ENCODE data around the gene ARID3A. TPM values are rescaled to one million over a fixed set of nuclear protein-coding genes. Genes with fewer than 3 reads are reported as not detected.

The ARID3A gene
- total RNA-seq, 1 experiment from 2014 or later = 28.9 TPM

DNA sequence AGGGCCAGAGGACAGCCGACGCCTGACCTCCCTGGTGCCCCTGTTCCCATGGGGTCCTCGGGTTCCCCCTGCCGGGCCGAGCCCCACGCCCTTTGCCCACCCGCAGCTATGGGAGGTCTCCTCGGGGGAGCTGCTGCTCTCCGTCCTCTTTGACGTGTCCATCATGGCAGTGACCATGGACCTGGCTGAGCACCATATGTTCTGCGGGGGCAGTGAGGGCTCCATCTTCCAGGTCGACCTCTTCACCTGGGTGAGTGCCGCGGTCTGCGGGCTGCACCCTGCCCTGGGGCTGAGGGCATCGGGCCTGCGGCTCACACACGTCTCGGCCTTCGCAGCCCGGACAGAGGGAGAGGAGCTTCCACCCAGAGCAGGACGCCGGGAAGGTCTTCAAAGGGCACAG is 64.9 kb downstream of the ARID3A start:
- DNase-seq (ENCODE audit: low read depth, low spot score) (no peak), ATAC-seq (no peak)
- Histone ChIP-seq H3K27ac (ENCODE audit: low read length) (no peak overlapping the region), H3K9me3 (ENCODE audit: control insufficient read depth, insufficient read depth, low read depth, low read length) (no peaks in the 10 kb centered on the region), H3K4me3 (ENCODE audit: low read depth in 2 of 2, low read length in 2 of 2) (no peak overlapping the region), H3K27me3 (ENCODE audit: control insufficient read depth, insufficient read depth, low read length) (no peaks in the 10 kb centered on the region), H3K36me3 (ENCODE audit: control insufficient read depth, insufficient read depth, low read length) (no peaks in the 10 kb centered on the region), H3K4me1 (ENCODE audit: control insufficient read depth, insufficient read depth, low read length) (peaks cover 4% of the 10 kb centered on the region)
- ChIA-PET POLR2A (interaction anchor here (0.6 kb wide), 1 partner anchor 89 kb away, joined by 8 read pairs; no protein-coding TSS in a partner anchor), CTCF (interaction anchor here (0.6 kb wide), 1 partner anchor 84 kb away, joined by 3 read pairs; no protein-coding TSS in a partner anchor)
- in situ Hi-C loops (cut with HindIII; ENCODE audit: low pct_unique_long_range_greater_than_20kb, low sequenced_read_pairs) = no loop called here
- intact Hi-C loops (cut with micrococcal nuclease; ENCODE audit: unreplicated experiment) = no loop called here
- no TSS peak for BruUV-seq (replicated peaks)
- TF ChIP-seq TCF7L2 (IDR thresholded peaks at IDR 0.05; ENCODE audit: low read depth, low read length) = no peak
- no peak for TF ChIP-seq SIN3A (IDR thresholded peaks at IDR 0.05; ENCODE audit: borderline replicate concordance, insufficient read depth, low read depth, low read length)
- TF ChIP-seq POLR2AphosphoS5 (IDR thresholded peaks at IDR 0.05; ENCODE audit: low read depth, low read length) = no peak
- TF ChIP-seq, protein P1, sequence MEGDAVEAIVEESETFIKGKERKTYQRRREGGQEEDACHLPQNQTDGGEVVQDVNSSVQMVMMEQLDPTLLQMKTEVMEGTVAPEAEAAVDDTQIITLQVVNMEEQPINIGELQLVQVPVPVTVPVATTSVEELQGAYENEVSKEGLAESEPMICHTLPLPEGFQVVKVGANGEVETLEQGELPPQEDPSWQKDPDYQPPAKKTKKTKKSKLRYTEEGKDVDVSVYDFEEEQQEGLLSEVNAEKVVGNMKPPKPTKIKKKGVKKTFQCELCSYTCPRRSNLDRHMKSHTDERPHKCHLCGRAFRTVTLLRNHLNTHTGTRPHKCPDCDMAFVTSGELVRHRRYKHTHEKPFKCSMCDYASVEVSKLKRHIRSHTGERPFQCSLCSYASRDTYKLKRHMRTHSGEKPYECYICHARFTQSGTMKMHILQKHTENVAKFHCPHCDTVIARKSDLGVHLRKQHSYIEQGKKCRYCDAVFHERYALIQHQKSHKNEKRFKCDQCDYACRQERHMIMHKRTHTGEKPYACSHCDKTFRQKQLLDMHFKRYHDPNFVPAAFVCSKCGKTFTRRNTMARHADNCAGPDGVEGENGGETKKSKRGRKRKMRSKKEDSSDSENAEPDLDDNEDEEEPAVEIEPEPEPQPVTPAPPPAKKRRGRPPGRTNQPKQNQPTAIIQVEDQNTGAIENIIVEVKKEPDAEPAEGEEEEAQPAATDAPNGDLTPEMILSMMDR (IDR thresholded peaks at IDR 0.05) = no peak
- TF ChIP-seq, protein P2, sequence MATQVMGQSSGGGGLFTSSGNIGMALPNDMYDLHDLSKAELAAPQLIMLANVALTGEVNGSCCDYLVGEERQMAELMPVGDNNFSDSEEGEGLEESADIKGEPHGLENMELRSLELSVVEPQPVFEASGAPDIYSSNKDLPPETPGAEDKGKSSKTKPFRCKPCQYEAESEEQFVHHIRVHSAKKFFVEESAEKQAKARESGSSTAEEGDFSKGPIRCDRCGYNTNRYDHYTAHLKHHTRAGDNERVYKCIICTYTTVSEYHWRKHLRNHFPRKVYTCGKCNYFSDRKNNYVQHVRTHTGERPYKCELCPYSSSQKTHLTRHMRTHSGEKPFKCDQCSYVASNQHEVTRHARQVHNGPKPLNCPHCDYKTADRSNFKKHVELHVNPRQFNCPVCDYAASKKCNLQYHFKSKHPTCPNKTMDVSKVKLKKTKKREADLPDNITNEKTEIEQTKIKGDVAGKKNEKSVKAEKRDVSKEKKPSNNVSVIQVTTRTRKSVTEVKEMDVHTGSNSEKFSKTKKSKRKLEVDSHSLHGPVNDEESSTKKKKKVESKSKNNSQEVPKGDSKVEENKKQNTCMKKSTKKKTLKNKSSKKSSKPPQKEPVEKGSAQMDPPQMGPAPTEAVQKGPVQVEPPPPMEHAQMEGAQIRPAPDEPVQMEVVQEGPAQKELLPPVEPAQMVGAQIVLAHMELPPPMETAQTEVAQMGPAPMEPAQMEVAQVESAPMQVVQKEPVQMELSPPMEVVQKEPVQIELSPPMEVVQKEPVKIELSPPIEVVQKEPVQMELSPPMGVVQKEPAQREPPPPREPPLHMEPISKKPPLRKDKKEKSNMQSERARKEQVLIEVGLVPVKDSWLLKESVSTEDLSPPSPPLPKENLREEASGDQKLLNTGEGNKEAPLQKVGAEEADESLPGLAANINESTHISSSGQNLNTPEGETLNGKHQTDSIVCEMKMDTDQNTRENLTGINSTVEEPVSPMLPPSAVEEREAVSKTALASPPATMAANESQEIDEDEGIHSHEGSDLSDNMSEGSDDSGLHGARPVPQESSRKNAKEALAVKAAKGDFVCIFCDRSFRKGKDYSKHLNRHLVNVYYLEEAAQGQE (IDR thresholded peaks at IDR 0.05; ENCODE audit: insufficient read depth in 1 of 2, low read depth in 2 of 2, low read length in 1 of 2) = no peak

DNA sequence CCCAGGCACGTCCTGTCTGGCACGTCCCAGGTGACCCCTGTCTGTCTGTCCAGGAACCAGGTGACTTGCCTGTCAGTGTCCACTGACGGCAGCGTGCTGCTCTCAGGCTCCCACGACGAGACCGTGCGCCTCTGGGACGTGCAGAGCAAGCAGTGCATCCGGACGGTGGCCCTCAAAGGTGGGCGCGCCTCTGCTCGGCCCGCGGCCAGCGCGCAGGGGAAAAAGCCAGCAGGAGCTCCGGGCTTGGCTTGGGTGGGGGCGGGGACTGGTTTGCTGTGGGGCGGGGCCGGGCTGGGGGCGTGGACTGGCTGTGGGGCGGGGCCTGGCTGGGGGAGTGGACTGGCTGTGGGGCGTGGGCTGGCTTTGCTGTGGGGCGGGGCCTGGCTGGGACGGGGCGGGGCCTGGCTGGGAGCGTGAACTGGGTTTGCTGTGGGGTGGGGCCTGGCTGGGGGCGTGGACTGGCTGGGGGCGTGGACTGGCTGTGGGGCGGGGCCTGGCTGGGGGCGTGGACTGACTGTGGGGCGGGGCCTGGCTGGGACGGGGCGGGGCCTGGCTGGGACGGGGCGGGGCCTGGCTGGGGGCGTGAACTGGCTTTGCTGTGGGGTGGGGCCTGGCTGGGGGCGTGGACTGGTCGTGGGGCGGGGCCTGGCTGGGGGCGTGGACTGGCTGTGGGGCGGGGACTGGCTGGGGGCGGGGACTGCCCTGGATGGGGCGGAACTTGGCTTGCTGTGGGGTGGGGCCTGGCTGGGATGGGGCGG is 65.5 kb downstream of the ARID3A start:
- Histone ChIP-seq H3K4me1 (ENCODE audit: control insufficient read depth, insufficient read depth, low read length) (peaks cover 8% of the 10 kb centered on the region), H3K4me3 (ENCODE audit: low read depth in 2 of 2, low read length in 2 of 2) (no peak overlapping the region), H3K27ac (ENCODE audit: low read length) (no peak overlapping the region), H3K36me3 (ENCODE audit: control insufficient read depth, insufficient read depth, low read length) (no peaks in the 10 kb centered on the region), H3K27me3 (ENCODE audit: control insufficient read depth, insufficient read depth, low read length) (no peaks in the 10 kb centered on the region), H3K9me3 (ENCODE audit: control insufficient read depth, insufficient read depth, low read depth, low read length) (no peaks in the 10 kb centered on the region)
- ATAC-seq (no peak), DNase-seq (ENCODE audit: low read depth, low spot score) (no peak)
- no peak for TF ChIP-seq SIN3A (IDR thresholded peaks at IDR 0.05; ENCODE audit: borderline replicate concordance, insufficient read depth, low read depth, low read length)
- TF ChIP-seq, protein P1 (IDR thresholded peaks at IDR 0.05) = no peak
- TF ChIP-seq TCF7L2 (IDR thresholded peaks at IDR 0.05; ENCODE audit: low read depth, low read length) = no peak
- TF ChIP-seq, protein P2 (IDR thresholded peaks at IDR 0.05; ENCODE audit: insufficient read depth in 1 of 2, low read depth in 2 of 2, low read length in 1 of 2) = no peak
- no peak for TF ChIP-seq POLR2AphosphoS5 (IDR thresholded peaks at IDR 0.05; ENCODE audit: low read depth, low read length)
- ChIA-PET POLR2A (interaction anchor here (0.6 kb wide), 1 partner anchor 88 kb away, joined by 8 read pairs; no protein-coding TSS in a partner anchor), CTCF (no interaction called here)
- intact Hi-C loops (cut with micrococcal nuclease; ENCODE audit: unreplicated experiment) = no loop called here
- in situ Hi-C loops (cut with HindIII; ENCODE audit: low pct_unique_long_range_greater_than_20kb, low sequenced_read_pairs) = no loop called here
- BruUV-seq (replicated peaks) = no TSS peak

Measured in Panc1 (cell line).